HepG2 (cell line): ENCODE results near the gene SCEL. TPM values are rescaled to one million over a fixed set of nuclear protein-coding genes. Genes with fewer than 3 reads are reported as not detected.

ENCODE experiments used
- ATAC-seq: fragments of 200-7000 bp; cut with Tn5 transposase; 3 replicates; pipeline ENCODE4 v1.9.1; 2020; ENCODE audit warnings: mild to moderate bottlenecking, moderate library complexity
- BruUV-seq: library from RNA; stranded (reverse); fragments of 400-500 nt; replicated peaks from 2 replicates; lab custom pipeline; 2021; lab: Mats Ljungman, UMichigan
- CTCF ChIA-PET: fragments of 300-600 bp; formaldehyde crosslinking; extraction: SDS; loops from one replicate; lab custom pipeline; 2021; ENCODE audit warnings: low total read pairs, inconsistent platforms, low intra/inter-chr PET ratio; lab: Yijun Ruan, JAX
- POLR2A ChIA-PET: fragments of 350-600 bp; sonication (Branson Sonifier 250); formaldehyde crosslinking; loops from one replicate; lab custom pipeline; 2020; ENCODE audit warnings: antibody characterized with exemption, inconsistent platforms; lab: Yijun Ruan, JAX
- DNase-seq: peaks from one replicate; pipeline ENCODE4 v3.0.0-alpha.2; 2015; ENCODE audit warnings: low spot score
- FAIRE-seq: peaks from 3 replicates; lab custom pipeline; 2011; peaks lifted over from hg19 to GRCh38; lab: Jason Lieb, UNC
- H2AFZ ChIP-seq: one replicate; pipeline ENCODE4 v1.6.1; 2011; ENCODE audit warnings: low read length, inconsistent platforms
- H3K27ac ChIP-seq: fragments of 300-600 bp; 3 replicates; pipeline ENCODE4 v1.8.0; 2011; ENCODE audit warnings: mixed run types, mild to moderate bottlenecking, mixed read lengths, low read length, inconsistent platforms; ENCODE audit not compliant: insufficient read depth; ENCODE audit errors: extremely low read length
- H3K27me3 ChIP-seq, 2 experiments: fragments of 200-600 bp in 1 of 2; 2 replicates in 1 of 2; 3 replicates in 1 of 2; pipeline versions ENCODE4 v1.6.0 to v1.8.0; 2011; ENCODE audit warnings: low read length in 2 of 2, mild to moderate bottlenecking in 2 of 2, moderate library complexity in 2 of 2, inconsistent platforms in 1 of 2; ENCODE audit not compliant: insufficient read depth in 2 of 2, control insufficient read depth in 1 of 2
- H3K36me3 ChIP-seq, 2 experiments: fragments of 200-600 bp in 1 of 2; replicated peaks in 1 of 2; 2 replicates in 1 of 2; 3 replicates in 1 of 2; pipeline versions ENCODE4 v1.5.1 to v1.8.0; 2011; ENCODE audit warnings: low read length in 2 of 2, inconsistent platforms in 1 of 2; ENCODE audit not compliant: insufficient read depth in 2 of 2, control insufficient read depth in 1 of 2
- H3K4me1 ChIP-seq: 2 replicates; pipeline ENCODE4 v1.5.1; 2012; ENCODE audit warnings: low read length, inconsistent platforms; ENCODE audit not compliant: insufficient read depth
- H3K4me2 ChIP-seq: 2 replicates; pipeline ENCODE4 v1.6.0; 2011; ENCODE audit warnings: low read depth, low read length, inconsistent platforms
- H3K4me3 ChIP-seq, 3 experiments: fragments of 200-600 bp in 1 of 3; sonication (generic), shearing (Covaris generic) in 1 of 3; replicated peaks in 1 of 3; 2 replicates each; pipeline ENCODE4 v1.5.1; 2011 to 2016; ENCODE audit warnings: low read length in 3 of 3, inconsistent platforms in 2 of 3, low read depth in 2 of 3, mild to moderate bottlenecking in 2 of 3, control low read depth in 1 of 3, mixed read lengths in 1 of 3; ENCODE audit not compliant: insufficient read depth in 1 of 3
- H3K79me2 ChIP-seq: one replicate; pipeline ENCODE4 v1.6.1; 2011; ENCODE audit warnings: low read length, inconsistent platforms; ENCODE audit not compliant: insufficient read depth
- H3K9ac ChIP-seq: 2 replicates; pipeline ENCODE4 v1.6.0; 2011; ENCODE audit warnings: mild to moderate bottlenecking, low read depth, low read length, inconsistent platforms; ENCODE audit not compliant: insufficient read depth
- H3K9me3 ChIP-seq: 2 replicates; pipeline ENCODE4 v1.5.1; 2012; ENCODE audit warnings: mild to moderate bottlenecking, low read length
- H4K20me1 ChIP-seq: 2 replicates; pipeline ENCODE4 v1.6.0; 2011; ENCODE audit warnings: inconsistent platforms, mild to moderate bottlenecking, low read length, moderate library complexity; ENCODE audit not compliant: insufficient read depth
- BORCS8-MEF2B ChIP-seq: sonication (generic); formaldehyde crosslinking; IDR thresholded peaks from 2 replicates; pipeline ENCODE4 v1.8.0; 2022; ENCODE audit warnings: mild to moderate bottlenecking, missing genetic modification reagents
- CBX2 ChIP-seq, 2 experiments: fragments of 200-600 bp in 1 of 2; sonication (generic); formaldehyde crosslinking in 1 of 2; IDR thresholded peaks; 2 replicates each; pipeline versions ENCODE4 v1.7.0 to v1.8.1; 2018 to 2022; ENCODE audit warnings: low read depth in 2 of 2, low read length in 1 of 2, mild to moderate bottlenecking in 1 of 2, missing genetic modification reagents in 1 of 2
- FIP1L1 ChIP-seq: fragments of 200-400 bp; formaldehyde crosslinking; IDR thresholded peaks from 2 replicates; pipeline ENCODE4 v1.6.1; 2018; ENCODE audit warnings: low read depth, mild to moderate bottlenecking, low read length, moderate library complexity, borderline replicate concordance; ENCODE audit not compliant: insufficient read depth
- NONO ChIP-seq, 2 experiments: fragments of 450-650 bp in 1 of 2; sonication (generic) in 1 of 2; formaldehyde crosslinking in 1 of 2; IDR thresholded peaks in 1 of 2; conservative IDR thresholded peaks in 1 of 2; 2 replicates each; pipeline versions ENCODE4 v1.6.1 to v1.8.0; 2017 to 2022; ENCODE audit warnings: mild to moderate bottlenecking in 1 of 2, missing genetic modification reagents in 1 of 2, moderate library complexity in 1 of 2
- SKI ChIP-seq: fragments of 450-650 bp; IDR thresholded peaks from one replicate; pipeline ENCODE4 v1.6.1; 2018; ENCODE audit warnings: mild to moderate bottlenecking; ENCODE audit not compliant: partially characterized antibody
- ZMAT3 ChIP-seq: sonication (generic); formaldehyde crosslinking; conservative IDR thresholded peaks from 2 replicates; pipeline ENCODE4 v1.7.0; 2021; ENCODE audit warnings: missing genetic modification reagents
- ZNF235 ChIP-seq: sonication (generic); formaldehyde crosslinking; IDR thresholded peaks from 2 replicates; pipeline ENCODE4 v1.8.1; 2023; ENCODE audit warnings: mild to moderate bottlenecking, missing genetic modification reagents, borderline replicate concordance
- ZNF382 ChIP-seq: sonication (generic); formaldehyde crosslinking; IDR thresholded peaks from 2 replicates; pipeline ENCODE4 v1.5.0; 2020; ENCODE audit warnings: missing genetic modification reagents, mild to moderate bottlenecking, borderline replicate concordance
- ZNF431 ChIP-seq: sonication (generic); formaldehyde crosslinking; IDR thresholded peaks from 2 replicates; pipeline ENCODE4 v1.9.0; 2022; ENCODE audit warnings: missing genetic modification reagents, low read depth, mild to moderate bottlenecking, borderline replicate concordance
- ZNF44 ChIP-seq: sonication (generic); formaldehyde crosslinking; IDR thresholded peaks from 2 replicates; pipeline ENCODE4 v1.5.1; 2020; ENCODE audit warnings: mild to moderate bottlenecking, missing genetic modification reagents
- WGBS: methylation state at CpG from one replicate; pipeline ENCODE4 v1.1.6; 2017; ENCODE audit warnings: low lambda C conversion rate; 5-methylcytosine and 5-hydroxymethylcytosine counted together
- in situ Hi-C: cut with HindIII; loops from 2 replicates; pipeline ENCODE4 v1.10.0; 2017; ENCODE audit warnings: low pct_unique_long_range_greater_than_20kb; ENCODE audit not compliant: extremely low pct_ligation_motif_present
- intact Hi-C: fragments of 100-400 bp; cut with micrococcal nuclease; formaldehyde crosslinking; loops from one replicate; pipeline ENCODE4 v1.10.0; 2022; ENCODE audit not compliant: unreplicated experiment
- polyA plus RNA-seq, 8 experiments: library from polyadenylated mRNA; depleted of rRNA in 3 of 8; stranded (reverse) in 7 of 8; unstranded in 1 of 8; fragments of >200 nt; fragmentation: Illumina TruSeq in 4 of 8; extraction: Trizol in 4 of 8; gene quantifications; 2 replicates each; pipeline versions ENCODE4 v1.2.1 to v1.2.3, GENCODE V29; 2011 to 2016; ENCODE audit warnings: low read depth in 4 of 8, missing spikeins in 1 of 8, mixed read lengths in 1 of 8; ENCODE audit not compliant: insufficient read depth in 1 of 8
- total RNA-seq, 5 experiments: library from RNA; depleted of rRNA; stranded (reverse); fragments of >200 nt; fragmentation: Illumina TruSeq; extraction: Trizol; gene quantifications; 2 replicates each; pipeline ENCODE4 v1.2.3, GENCODE V29; 2016; ENCODE audit warnings: low read depth in 1 of 5
- TF ChIP-seq, protein P1 (sequence below): sonication (generic); formaldehyde crosslinking; IDR thresholded peaks from 2 replicates; pipeline ENCODE4 v1.5.0; 2020; ENCODE audit warnings: mild to moderate bottlenecking, missing genetic modification reagents

Gene SCEL
- total and polyA plus RNA-seq, 2 of the 13 experiments (the other 11 are each of a cell fraction or from before 2014, with no cell fraction given) = not detected

DNA sequence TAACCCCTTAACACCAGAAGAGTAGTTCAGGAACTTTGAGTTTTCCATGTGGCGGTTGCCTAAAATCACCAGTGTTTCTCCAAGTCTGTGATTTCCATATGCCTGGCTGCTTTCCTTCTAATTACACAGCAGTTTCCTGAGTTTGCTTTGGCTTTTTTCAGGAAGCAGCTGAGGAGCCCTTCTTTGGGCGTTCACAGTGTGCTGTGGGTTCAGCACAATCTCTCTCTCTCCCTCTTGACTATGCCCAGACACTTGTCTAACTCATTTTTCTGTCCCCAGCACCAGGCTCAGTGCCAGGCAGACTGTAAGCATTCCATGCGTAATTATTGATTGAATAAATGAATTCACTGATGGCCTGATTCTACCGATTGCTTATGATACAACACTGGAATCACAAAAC, 19.7 kb downstream of the SCEL start:
- H3K27ac ChIP-seq = no peak overlapping the region
- ATAC-seq (no peak), FAIRE-seq (no peak), DNase-seq (no peak)
- H3K4me1 ChIP-seq = no peaks in the 10 kb centered on the region
- no peaks in the 10 kb centered on the region for H3K79me2 ChIP-seq
- no TSS peak for BruUV-seq
- intact Hi-C loops = no loop called here
- H3K4me2 ChIP-seq = no peak overlapping the region
- CTCF ChIA-PET = no interaction called here
- H3K27me3 ChIP-seq = no peaks in the 10 kb centered on the region
- no peak for TF ChIP-seq FIP1L1
- no peak for TF ChIP-seq SKI
- no peak for TF ChIP-seq ZMAT3 (CRISPR knock-in tag)
- TF ChIP-seq ZNF44 (CRISPR knock-in tag) = no peak
- no peak for TF ChIP-seq ZNF431 (CRISPR knock-in tag)
- no peak for TF ChIP-seq ZNF382 (CRISPR knock-in tag)
- TF ChIP-seq ZNF235 (CRISPR knock-in tag) = no peak
- TF ChIP-seq, protein P1, sequence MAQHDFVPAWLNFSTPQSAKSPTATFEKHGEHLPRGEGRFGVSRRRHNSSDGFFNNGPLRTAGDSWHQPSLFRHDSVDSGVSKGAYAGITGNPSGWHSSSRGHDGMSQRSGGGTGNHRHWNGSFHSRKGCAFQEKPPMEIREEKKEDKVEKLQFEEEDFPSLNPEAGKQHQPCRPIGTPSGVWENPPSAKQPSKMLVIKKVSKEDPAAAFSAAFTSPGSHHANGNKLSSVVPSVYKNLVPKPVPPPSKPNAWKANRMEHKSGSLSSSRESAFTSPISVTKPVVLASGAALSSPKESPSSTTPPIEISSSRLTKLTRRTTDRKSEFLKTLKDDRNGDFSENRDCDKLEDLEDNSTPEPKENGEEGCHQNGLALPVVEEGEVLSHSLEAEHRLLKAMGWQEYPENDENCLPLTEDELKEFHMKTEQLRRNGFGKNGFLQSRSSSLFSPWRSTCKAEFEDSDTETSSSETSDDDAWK (CRISPR knock-in tag) = no peak
- no peak for TF ChIP-seq NONO (IDR thresholded peaks at IDR 0.05)
- TF ChIP-seq NONO (CRISPR knock-in tag; conservative IDR thresholded peaks at IDR 0.05) = no peak
- no peak for TF ChIP-seq CBX2 (IDR thresholded peaks at IDR 0.05; ENCODE audit: low read depth, low read length)
- TF ChIP-seq CBX2 (CRISPR knock-in tag; IDR thresholded peaks at IDR 0.05; ENCODE audit: low read depth) = no peak
- TF ChIP-seq BORCS8-MEF2B (CRISPR knock-in tag) = no peak
- TF ChIP-seq, all 625 proteins: peak for 0
- in situ Hi-C loops = no loop called here
- H4K20me1 ChIP-seq = no peaks in the 10 kb centered on the region
- WGBS = 16% methylated on average over 4 of the region's 4 CpGs
- no peaks in the 10 kb centered on the region for H3K36me3 ChIP-seq
- H2AFZ ChIP-seq = no peak overlapping the region
- no peaks in the 10 kb centered on the region for H3K9me3 ChIP-seq
- POLR2A ChIA-PET = no interaction called here
- no peak overlapping the region for H3K4me3 ChIP-seq
- no peak overlapping the region for H3K9ac ChIP-seq
